H1 (cell line): ENCODE measurements around the gene AMBN. TPM values are rescaled to one million over a fixed set of nuclear protein-coding genes. Genes with fewer than 3 reads are reported as not detected.

ENCODE experiments used
- CTCF ChIA-PET: fragments of 300-600 bp; sonication (Branson Sonifier 250); formaldehyde crosslinking; loops from one replicate; lab custom pipeline; 2021; ENCODE audit not compliant: partially characterized antibody; lab: Charles Lee
- POLR2A ChIA-PET: fragments of 300-600 bp; sonication (Branson Sonifier 250); formaldehyde crosslinking; loops from one replicate; lab custom pipeline; 2021; ENCODE audit warnings: inconsistent platforms; ENCODE audit not compliant: partially characterized antibody; lab: Charles Lee
- DNase-seq, 2 experiments: peaks; one replicate each; pipeline versions ENCODE4 v3.0.0 to v3.0.0-alpha.2; 2010 to 2022; ENCODE audit warnings: low spot score in 2 of 2, low read depth in 1 of 2, mixed read lengths in 1 of 2
- FAIRE-seq: peaks from 2 replicates; lab custom pipeline; 2011; peaks lifted over from hg19 to GRCh38; lab: Jason Lieb, UNC
- H2AFZ ChIP-seq: 2 replicates; pipeline ENCODE4 v1.8.1; 2012; ENCODE audit warnings: low read length, inconsistent platforms
- H2AK5ac ChIP-seq: 2 replicates; pipeline ENCODE4 v1.6.1; 2013; ENCODE audit warnings: low read depth, low read length
- H2BK120ac ChIP-seq: replicated peaks from 2 replicates; pipeline ENCODE3; 2013; ENCODE audit warnings: low read depth, low read length, inconsistent platforms
- H2BK12ac ChIP-seq: 2 replicates; pipeline ENCODE4 v1.6.1; 2013; ENCODE audit warnings: low read depth, low read length
- H2BK15ac ChIP-seq: 2 replicates; pipeline ENCODE4 v1.6.1; 2013; ENCODE audit warnings: low read length
- H2BK20ac ChIP-seq: 2 replicates; pipeline ENCODE4 v1.6.1; 2013; ENCODE audit warnings: low read length
- H2BK5ac ChIP-seq: 2 replicates; pipeline ENCODE4 v1.6.1; 2013; ENCODE audit warnings: low read depth, low read length
- H3K14ac ChIP-seq: 2 replicates; pipeline ENCODE4 v1.6.1; 2013; ENCODE audit warnings: inconsistent platforms; ENCODE audit not compliant: insufficient read length
- H3K18ac ChIP-seq: 2 replicates; pipeline ENCODE4 v1.6.1; 2013; ENCODE audit warnings: low read length; ENCODE audit errors: extremely low read depth
- H3K23ac ChIP-seq: 2 replicates; pipeline ENCODE4 v1.6.1; 2013; ENCODE audit warnings: inconsistent platforms; ENCODE audit not compliant: insufficient read length
- H3K23me2 ChIP-seq: 2 replicates; pipeline ENCODE4 v1.6.1; 2013; ENCODE audit warnings: low read depth, low read length
- H3K27ac ChIP-seq: 2 replicates; pipeline ENCODE4 v1.6.1; 2011; ENCODE audit warnings: low read depth, low read length, inconsistent platforms
- H3K27me3 ChIP-seq, 4 experiments: replicated peaks in 1 of 4; 1 replicate in 1 of 4; 2 replicates in 3 of 4; pipeline versions ENCODE4 v1.6.1 to v1.8.1; 2011 to 2013; ENCODE audit warnings: low read length in 3 of 4, mild to moderate bottlenecking in 3 of 4, inconsistent platforms in 2 of 4, mixed read lengths in 2 of 4, moderate library complexity in 1 of 4; ENCODE audit not compliant: control insufficient read depth in 3 of 4, insufficient read depth in 3 of 4; ENCODE audit errors: extremely low read depth in 1 of 4
- H3K36me3 ChIP-seq, 4 experiments: 2 replicates each; pipeline versions ENCODE4 v1.6.1 to v1.8.1; 2011 to 2013; ENCODE audit warnings: mild to moderate bottlenecking in 4 of 4, low read length in 3 of 4, moderate library complexity in 2 of 4, control low read depth in 1 of 4, inconsistent platforms in 1 of 4; ENCODE audit not compliant: insufficient read depth in 4 of 4, control insufficient read depth in 2 of 4
- H3K4ac ChIP-seq: replicated peaks from 2 replicates; pipeline ENCODE3; 2013; ENCODE audit warnings: low read length, low read depth, mixed read lengths, inconsistent platforms; ENCODE audit not compliant: insufficient read length
- H3K4me1 ChIP-seq, 4 experiments: replicated peaks in 1 of 4; 1 replicate in 1 of 4; 2 replicates in 3 of 4; pipeline versions ENCODE4 v1.6.1 to v1.8.1; 2011 to 2013; ENCODE audit warnings: low read length in 3 of 4, inconsistent platforms in 2 of 4, mixed read lengths in 1 of 4; ENCODE audit not compliant: insufficient read depth in 4 of 4, control insufficient read depth in 3 of 4
- H3K4me2 ChIP-seq, 2 experiments: 2 replicates each; pipeline versions ENCODE4 v1.6.1 to v1.8.1; 2011 to 2013; ENCODE audit warnings: low read depth in 2 of 2, low read length in 2 of 2, control low read depth in 1 of 2, inconsistent platforms in 1 of 2, mild to moderate bottlenecking in 1 of 2; ENCODE audit not compliant: insufficient read depth in 1 of 2
- H3K4me3 ChIP-seq, 4 experiments: fragments of 200-600, 300-600 bp in 1 of 4; sonication (generic), shearing (Covaris generic), sonication (Bioruptor Twin) in 1 of 4; 2 replicates each; pipeline versions ENCODE4 v1.5.1 to v1.8.1; 2011 to 2016; ENCODE audit warnings: low read length in 4 of 4, low read depth in 3 of 4, control low read depth in 2 of 4, inconsistent platforms in 2 of 4, mild to moderate bottlenecking in 2 of 4, mixed read lengths in 1 of 4, moderate library complexity in 1 of 4; ENCODE audit not compliant: insufficient read depth in 2 of 4; ENCODE audit errors: extremely low read depth in 1 of 4
- H3K56ac ChIP-seq: replicated peaks from 2 replicates; pipeline ENCODE3; 2013; ENCODE audit warnings: low read depth, mild to moderate bottlenecking, mixed read lengths, low read length, inconsistent platforms; ENCODE audit not compliant: insufficient read length
- H3K79me1 ChIP-seq: 2 replicates; pipeline ENCODE4 v1.6.1; 2013; ENCODE audit warnings: low read depth, low read length, control low read depth
- H3K79me2 ChIP-seq, 2 experiments: 2 replicates each; pipeline versions ENCODE4 v1.6.1 to v1.8.1; 2012 to 2013; ENCODE audit warnings: low read length in 2 of 2, mild to moderate bottlenecking in 2 of 2, inconsistent platforms in 1 of 2; ENCODE audit not compliant: insufficient read depth in 2 of 2, control insufficient read depth in 1 of 2
- H3K9ac ChIP-seq, 4 experiments: replicated peaks in 1 of 4; 1 replicate in 1 of 4; 2 replicates in 3 of 4; pipeline versions ENCODE4 v1.6.1 to v1.8.1; 2011 to 2013; ENCODE audit warnings: low read depth in 3 of 4, low read length in 3 of 4, control low read depth in 2 of 4, mild to moderate bottlenecking in 2 of 4, moderate library complexity in 2 of 4, inconsistent platforms in 1 of 4; ENCODE audit errors: extremely low read depth in 1 of 4
- H3K9me3 ChIP-seq, 2 experiments: 2 replicates each; pipeline versions ENCODE4 v1.6.1 to v1.8.1; 2012 to 2013; ENCODE audit warnings: mild to moderate bottlenecking in 2 of 2, moderate library complexity in 2 of 2, control low read depth in 1 of 2, inconsistent platforms in 1 of 2, low read depth in 1 of 2, low read length in 1 of 2, mixed read lengths in 1 of 2; ENCODE audit not compliant: insufficient read depth in 2 of 2
- H4K20me1 ChIP-seq, 2 experiments: replicated peaks in 1 of 2; 2 replicates each; pipeline versions ENCODE3 to v1.8.1; 2011 to 2013; ENCODE audit warnings: inconsistent platforms in 2 of 2, low read length in 2 of 2, mild to moderate bottlenecking in 1 of 2; ENCODE audit not compliant: insufficient read depth in 2 of 2, control insufficient read depth in 1 of 2
- H4K5ac ChIP-seq: 2 replicates; pipeline ENCODE4 v1.6.1; 2013; ENCODE audit warnings: low read length, low read depth, mixed read lengths, inconsistent platforms; ENCODE audit not compliant: insufficient read length
- H4K8ac ChIP-seq: 2 replicates; pipeline ENCODE4 v1.8.0; 2013; ENCODE audit warnings: mild to moderate bottlenecking, moderate library complexity, low read length, inconsistent platforms; ENCODE audit not compliant: insufficient read depth; ENCODE audit errors: extremely low read depth
- H4K91ac ChIP-seq: replicated peaks from 2 replicates; pipeline ENCODE3; 2013; ENCODE audit warnings: low read length, mixed read lengths, inconsistent platforms; ENCODE audit not compliant: insufficient read length
- CBX8 ChIP-seq: fragments of 300-800, 300-1000 bp; sonication (generic); IDR thresholded peaks from 2 replicates; pipeline ENCODE4 v1.7.1; 2016; ENCODE audit warnings: low read depth, low read length, borderline replicate concordance
- SP1 ChIP-seq: IDR thresholded peaks from 2 replicates; pipeline ENCODE4 v1.6.1; 2011; ENCODE audit warnings: low read depth, low read length
- WGBS, 2 experiments: shearing (Covaris generic) in 1 of 2; methylation state at CpG; one replicate each; pipeline versions ENCODE4 v1.1.6 to v1.1.7; 2013 to 2015; ENCODE audit warnings: low lambda C conversion rate in 2 of 2, mixed read lengths in 2 of 2, inconsistent platforms in 1 of 2, low coverage in 1 of 2, missing lambda C conversion rate in 1 of 2; ENCODE audit not compliant: insufficient replicate concordance in 2 of 2, insufficient coverage in 1 of 2, insufficient read length in 1 of 2; ENCODE audit errors: extremely low coverage in 1 of 2, missing lambda C conversion rate in 1 of 2; 5-methylcytosine and 5-hydroxymethylcytosine counted together
- polyA plus RNA-seq, 7 experiments: library from polyadenylated mRNA; depleted of rRNA in 3 of 7; stranded (reverse) in 5 of 7; unstranded in 2 of 7; fragments of >200 nt in 5 of 7; fragments of 200-250 nt in 2 of 7; gene quantifications; 1 replicate in 5 of 7; 2 replicates in 1 of 7; 4 replicates in 1 of 7; pipeline versions ENCODE4 v1.2.1 to v1.2.3, GENCODE V29; 2011 to 2013; ENCODE audit warnings: missing spikeins in 2 of 7, mixed read lengths in 2 of 7
- total RNA-seq: library from RNA; stranded (reverse); fragmentation: NEBNext Ultra II Directional; extraction: Animal tissue kit (Norgen Biotek cat#: 25700); gene quantifications from 2 replicates; pipeline ENCODE4 v1.2.1, GENCODE V29; 2021

The AMBN gene
- total and polyA plus RNA-seq, 2 of the 8 experiments (the other 6 are each of a cell fraction or from before 2014, with no cell fraction given): not detected

GRCh38 chr4:70624226-70624793, 32.3 kb downstream of the AMBN start:
- Histone ChIP-seq H4K20me1 (no peaks in the 10 kb centered on the region), H3K36me3 (no peaks in the 10 kb centered on the region), H3K4me1 (no peaks in the 10 kb centered on the region), H3K4me2 (no peak overlapping the region), H3K4me3 (no peak overlapping the region), H3K18ac (no peak overlapping the region), H3K56ac (no peak overlapping the region), H2AFZ (no peak overlapping the region), H3K4ac (no peak overlapping the region), H3K23me2 (no peaks in the 10 kb centered on the region), H2BK20ac (no peak overlapping the region), H3K27me3 (no peaks in the 10 kb centered on the region), H3K79me2 (no peaks in the 10 kb centered on the region), H2AK5ac (no peak overlapping the region), H3K79me1 (no peaks in the 10 kb centered on the region), H2BK12ac (no peak overlapping the region), H3K23ac (no peak overlapping the region), H3K9me3 (no peaks in the 10 kb centered on the region), H3K14ac (no peak overlapping the region), H3K9ac (no peak overlapping the region), H4K5ac (no peak overlapping the region), H4K8ac (no peak overlapping the region), H2BK15ac (no peak overlapping the region), H4K91ac (no peak overlapping the region), H2BK5ac (no peak overlapping the region), H3K27ac (no peak overlapping the region), H2BK120ac (no peak overlapping the region)
- ChIA-PET CTCF (interaction anchor here (1.0 kb wide), 1 partner anchor 9 kb away, joined by 3 read pairs; no protein-coding TSS in a partner anchor), POLR2A (no interaction called here)
- no peak for FAIRE-seq
- WGBS, 2 experiments: 94% methylated on average over 1 of the region's 1 CpG; no CpG with 5 or more reads in 1 of the 2 experiments
- TF ChIP-seq SP1: no peak
- TF ChIP-seq CBX8: no peak
- no peak for DNase-seq
